GM06990 (cell line): Measurements from ENCODE around the gene ZNF710.
"Not testable (repeated sequence)": the region's sequence is repeated elsewhere in the genome, so short reads cannot be mapped to it uniquely, and the experiment has no call there.

Source experiments
- DNase-seq: peaks from one replicate; pipeline ENCODE4 v3.0.0-alpha.2; 2011; ENCODE audit not compliant: insufficient read length; ENCODE audit errors: extremely low read depth
- H3K27me3 ChIP-seq: replicated peaks from 2 replicates; pipeline ENCODE4 v1.6.0; 2011; ENCODE audit warnings: low read length; ENCODE audit not compliant: control insufficient read depth, insufficient read depth
- H3K36me3 ChIP-seq: 2 replicates; pipeline ENCODE4 v1.5.1; 2011; ENCODE audit warnings: low read length; ENCODE audit not compliant: control insufficient read depth, insufficient read depth
- H3K4me3 ChIP-seq: replicated peaks from 2 replicates; pipeline ENCODE4 v1.5.1; 2011; ENCODE audit warnings: low read depth, mild to moderate bottlenecking, control low read depth, low read length
- TF ChIP-seq, protein P1 (sequence below): IDR thresholded peaks from 2 replicates; pipeline ENCODE4 v1.5.1; 2011; ENCODE audit warnings: low read length, control low read depth, mild to moderate bottlenecking, inconsistent platforms; ENCODE audit not compliant: insufficient read depth, poor library complexity, severe bottlenecking

ZNF710 gene

DNA sequence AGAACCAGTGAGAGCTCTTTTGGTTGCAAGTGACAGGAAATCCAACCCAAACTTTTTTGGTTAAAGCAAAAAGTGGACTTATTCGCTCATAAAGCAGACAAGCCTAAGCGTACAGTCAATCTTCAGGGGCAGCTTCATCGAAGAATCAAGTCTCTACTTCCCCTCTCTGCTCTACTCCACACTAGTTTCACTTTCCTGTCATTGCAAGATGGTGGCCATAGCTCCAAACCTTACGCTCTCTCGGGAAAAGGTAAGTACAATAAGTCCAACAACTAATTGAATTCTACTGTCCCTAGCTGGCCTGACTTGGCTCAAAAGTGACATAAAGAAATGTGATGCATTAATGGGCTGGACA, 24.9 kb upstream of the ZNF710 start:
- no peak overlapping the region for H3K4me3 ChIP-seq
- TF ChIP-seq, protein P1, sequence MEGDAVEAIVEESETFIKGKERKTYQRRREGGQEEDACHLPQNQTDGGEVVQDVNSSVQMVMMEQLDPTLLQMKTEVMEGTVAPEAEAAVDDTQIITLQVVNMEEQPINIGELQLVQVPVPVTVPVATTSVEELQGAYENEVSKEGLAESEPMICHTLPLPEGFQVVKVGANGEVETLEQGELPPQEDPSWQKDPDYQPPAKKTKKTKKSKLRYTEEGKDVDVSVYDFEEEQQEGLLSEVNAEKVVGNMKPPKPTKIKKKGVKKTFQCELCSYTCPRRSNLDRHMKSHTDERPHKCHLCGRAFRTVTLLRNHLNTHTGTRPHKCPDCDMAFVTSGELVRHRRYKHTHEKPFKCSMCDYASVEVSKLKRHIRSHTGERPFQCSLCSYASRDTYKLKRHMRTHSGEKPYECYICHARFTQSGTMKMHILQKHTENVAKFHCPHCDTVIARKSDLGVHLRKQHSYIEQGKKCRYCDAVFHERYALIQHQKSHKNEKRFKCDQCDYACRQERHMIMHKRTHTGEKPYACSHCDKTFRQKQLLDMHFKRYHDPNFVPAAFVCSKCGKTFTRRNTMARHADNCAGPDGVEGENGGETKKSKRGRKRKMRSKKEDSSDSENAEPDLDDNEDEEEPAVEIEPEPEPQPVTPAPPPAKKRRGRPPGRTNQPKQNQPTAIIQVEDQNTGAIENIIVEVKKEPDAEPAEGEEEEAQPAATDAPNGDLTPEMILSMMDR = no peak
- no peak for DNase-seq
- no peaks in the 10 kb centered on the region for H3K36me3 ChIP-seq
- H3K27me3 ChIP-seq = no peaks in the 10 kb centered on the region

DNA sequence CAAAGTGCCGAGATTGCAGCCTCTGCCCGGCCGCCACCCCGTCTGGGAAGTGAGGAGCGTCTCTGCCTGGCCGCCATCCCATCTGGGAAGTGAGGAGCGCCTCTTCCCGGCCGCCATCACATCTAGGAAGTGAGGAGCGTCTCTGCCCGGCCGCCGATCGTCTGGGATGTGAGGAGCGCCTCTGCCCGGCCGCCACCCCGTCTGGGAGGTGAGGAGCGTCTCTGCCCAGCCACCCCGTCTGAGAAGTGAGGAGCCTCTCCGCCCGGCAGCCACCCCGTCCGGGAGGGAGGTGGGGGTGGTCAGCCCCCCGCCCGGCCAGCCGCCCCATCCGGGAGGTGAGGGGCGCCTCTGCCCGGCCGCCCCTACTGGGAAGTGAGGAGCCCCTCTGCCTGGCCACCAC, 23.3 kb upstream of the ZNF710 start:
- not testable (repeated sequence) for H3K4me3 ChIP-seq, H3K36me3 ChIP-seq, H3K27me3 ChIP-seq, DNase-seq

DNA sequence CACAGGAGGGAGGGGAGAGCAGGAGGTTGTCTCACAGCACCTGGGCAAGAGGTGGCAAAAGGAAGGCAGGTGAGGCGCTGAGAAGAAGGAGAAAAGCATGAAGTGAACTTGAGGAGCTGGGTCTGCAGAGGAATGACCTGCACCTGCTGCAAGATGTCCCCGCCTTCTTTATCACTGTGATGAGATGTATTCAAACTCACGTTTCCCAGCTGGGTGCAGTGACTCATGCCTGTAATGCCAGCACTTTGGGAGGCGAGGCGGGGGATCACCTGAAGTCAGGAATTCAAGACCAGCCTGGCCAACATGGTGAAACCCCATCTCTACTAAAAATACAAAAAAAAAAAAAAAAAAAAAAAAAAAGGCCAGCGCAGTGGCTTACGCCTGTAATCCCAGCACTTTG, 22.2 kb upstream of the ZNF710 start:
- no peak for DNase-seq
- TF ChIP-seq, protein P1 = no peak
- Histone ChIP-seq H3K36me3 (no peaks in the 10 kb centered on the region), H3K4me3 (no peak overlapping the region), H3K27me3 (no peaks in the 10 kb centered on the region)

DNA sequence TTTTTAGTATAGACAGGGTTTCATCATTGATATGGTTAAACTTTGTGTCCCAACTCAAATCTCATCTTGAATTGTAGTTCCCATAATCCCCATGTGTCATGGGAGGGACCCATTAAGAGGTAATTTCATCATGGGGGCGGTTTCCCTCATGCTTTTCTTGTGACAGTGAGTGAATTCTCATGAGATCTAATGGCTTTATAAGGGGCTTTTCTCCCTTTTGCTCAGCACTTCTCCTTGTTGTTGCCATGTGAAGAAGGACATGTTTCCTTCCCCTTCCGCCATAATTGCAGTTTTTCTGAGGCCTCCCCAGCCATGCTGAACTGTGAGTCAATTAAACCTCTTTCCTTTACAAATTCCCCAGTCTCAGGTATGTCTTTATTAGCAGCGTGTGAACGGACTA, 20.2 kb upstream of the ZNF710 start:
- H3K27me3 ChIP-seq = no peaks in the 10 kb centered on the region
- no peak for DNase-seq
- H3K4me3 ChIP-seq = no peak overlapping the region
- TF ChIP-seq, protein P1 = no peak
- no peaks in the 10 kb centered on the region for H3K36me3 ChIP-seq

DNA sequence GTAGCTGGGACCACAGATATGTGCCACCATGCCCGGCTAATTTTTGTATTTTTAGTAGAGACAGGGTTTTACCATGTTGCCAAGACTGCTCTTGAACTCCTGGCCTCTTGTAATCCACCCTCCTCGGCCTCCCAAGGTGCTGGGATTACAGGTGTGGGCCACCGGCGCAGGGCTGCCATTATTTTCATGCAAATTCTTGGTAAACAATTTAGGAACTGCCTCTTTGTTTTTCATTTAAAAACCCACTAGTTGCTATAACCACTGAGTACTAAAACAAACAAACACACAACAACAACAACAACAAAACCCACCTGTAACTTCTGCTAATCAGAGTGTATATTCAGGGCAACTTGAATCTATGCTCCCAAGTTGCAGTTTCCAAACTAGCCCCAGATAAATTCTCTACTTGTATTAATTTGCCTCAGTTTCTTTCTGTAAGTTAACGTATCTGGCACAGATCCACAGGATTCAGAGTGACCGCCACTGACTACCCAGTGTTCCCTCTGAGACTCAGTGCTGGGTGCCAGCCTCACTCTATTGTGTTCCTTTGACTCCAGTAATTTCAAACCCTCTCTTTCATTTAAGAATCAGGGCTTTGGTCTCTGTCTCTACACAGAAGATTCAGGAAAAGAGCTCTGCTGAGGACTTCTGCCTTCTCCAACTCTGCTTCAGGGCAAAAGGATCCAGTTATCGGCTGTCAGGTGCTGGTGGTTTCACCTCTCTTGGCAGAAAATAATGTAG, 18.6 kb upstream of the ZNF710 start:
- Histone ChIP-seq H3K36me3 (no peaks in the 10 kb centered on the region), H3K27me3 (no peaks in the 10 kb centered on the region), H3K4me3 (no peak overlapping the region)
- DNase-seq = no peak
- TF ChIP-seq, protein P1 = no peak

DNA sequence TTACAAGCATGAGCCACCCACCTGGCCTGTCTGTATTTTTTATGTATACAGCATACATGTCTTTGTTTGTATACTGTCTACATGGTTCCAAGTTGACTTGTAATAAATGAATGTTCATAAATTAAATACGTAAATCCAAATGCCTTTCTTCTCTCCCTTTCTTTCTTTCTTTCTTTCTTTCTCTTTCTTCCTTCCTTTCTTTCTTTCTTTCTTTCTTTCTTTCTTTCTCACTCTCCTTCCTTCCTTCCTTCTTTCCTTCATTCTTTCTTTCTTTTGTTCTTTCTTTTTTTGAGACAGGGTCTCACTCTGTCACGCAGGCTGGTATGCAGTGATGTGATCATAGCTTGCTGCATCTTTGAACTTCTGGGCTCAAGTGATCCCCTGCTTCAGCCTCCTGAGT, 17.1 kb upstream of the ZNF710 start:
- no peaks in the 10 kb centered on the region for H3K36me3 ChIP-seq
- no peak for DNase-seq
- H3K27me3 ChIP-seq = no peaks in the 10 kb centered on the region
- TF ChIP-seq, protein P1 = no peak
- H3K4me3 ChIP-seq = no peak overlapping the region
